ENCODE results near the gene ANAPC4.

DNA sequence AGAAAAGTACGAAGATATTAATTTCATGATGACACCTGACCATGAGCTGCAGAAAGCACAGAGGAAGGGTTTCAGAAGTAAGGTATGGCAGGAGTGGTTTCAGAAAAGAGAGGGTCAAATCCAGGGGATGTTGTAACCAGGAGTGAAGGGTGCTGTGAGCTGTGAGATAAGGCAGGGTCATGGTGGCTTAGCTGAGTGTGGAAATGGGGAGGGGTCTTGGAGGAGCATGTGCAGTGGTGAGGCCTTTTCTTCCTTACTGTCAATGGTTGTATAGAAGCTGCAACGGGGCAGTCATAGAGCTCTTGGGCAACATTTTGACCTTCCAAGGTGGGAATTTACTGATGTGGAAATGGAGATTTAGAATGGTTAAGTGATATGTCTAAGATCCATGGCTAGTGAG lies 2.5 kb downstream of the ANAPC4 start:
- TF ChIP-seq, protein P1, sequence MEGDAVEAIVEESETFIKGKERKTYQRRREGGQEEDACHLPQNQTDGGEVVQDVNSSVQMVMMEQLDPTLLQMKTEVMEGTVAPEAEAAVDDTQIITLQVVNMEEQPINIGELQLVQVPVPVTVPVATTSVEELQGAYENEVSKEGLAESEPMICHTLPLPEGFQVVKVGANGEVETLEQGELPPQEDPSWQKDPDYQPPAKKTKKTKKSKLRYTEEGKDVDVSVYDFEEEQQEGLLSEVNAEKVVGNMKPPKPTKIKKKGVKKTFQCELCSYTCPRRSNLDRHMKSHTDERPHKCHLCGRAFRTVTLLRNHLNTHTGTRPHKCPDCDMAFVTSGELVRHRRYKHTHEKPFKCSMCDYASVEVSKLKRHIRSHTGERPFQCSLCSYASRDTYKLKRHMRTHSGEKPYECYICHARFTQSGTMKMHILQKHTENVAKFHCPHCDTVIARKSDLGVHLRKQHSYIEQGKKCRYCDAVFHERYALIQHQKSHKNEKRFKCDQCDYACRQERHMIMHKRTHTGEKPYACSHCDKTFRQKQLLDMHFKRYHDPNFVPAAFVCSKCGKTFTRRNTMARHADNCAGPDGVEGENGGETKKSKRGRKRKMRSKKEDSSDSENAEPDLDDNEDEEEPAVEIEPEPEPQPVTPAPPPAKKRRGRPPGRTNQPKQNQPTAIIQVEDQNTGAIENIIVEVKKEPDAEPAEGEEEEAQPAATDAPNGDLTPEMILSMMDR (IDR thresholded peaks at IDR 0.05): no peak
- TF ChIP-seq POLR2A (IDR thresholded peaks at IDR 0.05): no peak
